Loucy (cell line): ENCODE measurements around the gene KIF16B.

Experiments used
- H2AFZ ChIP-seq: fragments of 200-600 bp; sonication (generic); 2 replicates; pipeline ENCODE4 v1.6.0; 2016; ENCODE audit warnings: antibody characterized with exemption, mild to moderate bottlenecking, low read length, moderate library complexity
- H3F3A ChIP-seq: fragments of 200-600 bp; 2 replicates; pipeline ENCODE4 v1.6.0; 2016; ENCODE audit warnings: antibody characterized with exemption, low read depth, mild to moderate bottlenecking
- H3K27me3 ChIP-seq: fragments of 200-600 bp; sonication (generic); 2 replicates; pipeline ENCODE4 v1.6.1; 2014; ENCODE audit warnings: low read length, mild to moderate bottlenecking; ENCODE audit not compliant: insufficient read depth, poor library complexity, severe bottlenecking
- H3K36me3 ChIP-seq: fragments of 200-600 bp; sonication (generic); 2 replicates; pipeline ENCODE4 v1.6.1; 2016; ENCODE audit warnings: low read length; ENCODE audit not compliant: insufficient read depth
- H3K4me1 ChIP-seq: fragments of 200-600 bp; sonication (generic); 2 replicates; pipeline ENCODE4 v1.5.1; 2014; ENCODE audit warnings: low read length, mild to moderate bottlenecking; ENCODE audit not compliant: insufficient read depth, poor library complexity, severe bottlenecking
- H3K4me2 ChIP-seq: fragments of 200-600 bp; sonication (generic); 2 replicates; pipeline ENCODE4 v1.6.0; 2014; ENCODE audit warnings: antibody characterized with exemption, low read length, low read depth, mild to moderate bottlenecking; ENCODE audit not compliant: poor library complexity, severe bottlenecking
- H3K4me3 ChIP-seq: fragments of 200-600 bp; sonication (generic); 2 replicates; pipeline ENCODE4 v1.5.1; 2014; ENCODE audit warnings: low read length, mild to moderate bottlenecking, mixed read lengths; ENCODE audit not compliant: poor library complexity, severe bottlenecking
- H3K79me2 ChIP-seq: fragments of 200-600 bp; sonication (generic); 2 replicates; pipeline ENCODE4 v1.6.1; 2014; ENCODE audit warnings: low read length; ENCODE audit not compliant: insufficient read depth
- H3K9ac ChIP-seq: fragments of 200-600 bp; sonication (generic); 2 replicates; pipeline ENCODE4 v1.6.0; 2014; ENCODE audit warnings: mild to moderate bottlenecking, low read depth, low read length, moderate library complexity; ENCODE audit not compliant: poor library complexity, severe bottlenecking
- H3K9me2 ChIP-seq: fragments of 200-600 bp; sonication (generic); replicated peaks from 2 replicates; pipeline ENCODE4 v1.6.1; 2016; ENCODE audit warnings: low read depth, low read length, mixed read lengths
- H3K9me3 ChIP-seq: fragments of 200-600 bp; sonication (generic); 2 replicates; pipeline ENCODE4 v1.6.1; 2014; ENCODE audit warnings: mild to moderate bottlenecking, antibody characterized with exemption, low read length, low read depth; ENCODE audit not compliant: insufficient read depth
- H4K20me1 ChIP-seq: fragments of 200-600 bp; sonication (generic); 2 replicates; pipeline ENCODE4 v1.6.0; 2014; ENCODE audit warnings: antibody characterized with exemption, low read length, mild to moderate bottlenecking; ENCODE audit not compliant: insufficient read depth, poor library complexity, severe bottlenecking
- CTCF ChIP-seq: fragments of 200-600 bp; sonication (generic); conservative IDR thresholded peaks from 2 replicates; pipeline ENCODE4 v1.5.1; 2014; ENCODE audit warnings: mild to moderate bottlenecking, antibody characterized with exemption, low read length
- EZH2phosphoT487 ChIP-seq: fragments of 200-600 bp; IDR thresholded peaks from 2 replicates; pipeline ENCODE4 v1.6.1; 2018; ENCODE audit warnings: antibody characterized with exemption, mild to moderate bottlenecking, moderate library complexity, borderline replicate concordance

KIF16B gene

GRCh38 chr20:16583474-16583873 lies 10.2 kb upstream of the KIF16B start:
- Histone ChIP-seq H3K27me3 (no peaks in the 10 kb centered on the region), H4K20me1 (no peaks in the 10 kb centered on the region), H3K9me2 (no peaks in the 10 kb centered on the region), H3K4me2 (no peak overlapping the region), H3K9me3 (no peaks in the 10 kb centered on the region), H3K79me2 (no peaks in the 10 kb centered on the region), H3F3A (no peaks in the 10 kb centered on the region), H2AFZ (no peak overlapping the region), H3K36me3 (no peaks in the 10 kb centered on the region), H3K4me3 (no peak overlapping the region), H3K9ac (no peak overlapping the region), H3K4me1 (no peaks in the 10 kb centered on the region)
- no peak for TF ChIP-seq CTCF

- Histone ChIP-seq H3K9me2 (no peaks in the 10 kb centered on the region), H3F3A (no peaks in the 10 kb centered on the region), H3K9me3 (no peaks in the 10 kb centered on the region), H3K4me3 (no peak overlapping the region), H3K4me2 (no peak overlapping the region), H3K27me3 (no peaks in the 10 kb centered on the region), H3K9ac (no peak overlapping the region), H3K4me1 (no peaks in the 10 kb centered on the region), H4K20me1 (no peaks in the 10 kb centered on the region), H3K36me3 (no peaks in the 10 kb centered on the region), H3K79me2 (no peaks in the 10 kb centered on the region), H2AFZ (no peak overlapping the region)
- TF ChIP-seq CTCF (no peak), EZH2phosphoT487 (no peak)
Measured at GRCh38 chr20:16581241-16581640, 8.0 kb upstream of the KIF16B start.

- Histone ChIP-seq H3K9ac (no peak overlapping the region), H3K9me3 (no peaks in the 10 kb centered on the region), H3K4me3 (no peak overlapping the region), H3K9me2 (no peaks in the 10 kb centered on the region), H2AFZ (no peak overlapping the region), H4K20me1 (no peaks in the 10 kb centered on the region), H3K79me2 (no peaks in the 10 kb centered on the region), H3K27me3 (no peaks in the 10 kb centered on the region), H3K4me2 (no peak overlapping the region), H3K36me3 (no peaks in the 10 kb centered on the region), H3K4me1 (no peaks in the 10 kb centered on the region), H3F3A (no peaks in the 10 kb centered on the region)
- TF ChIP-seq EZH2phosphoT487, result no peak
- no peak for TF ChIP-seq CTCF
Measured at GRCh38 chr20:16580620-16581019, 7.4 kb upstream of the KIF16B start.
